ENCODE measurements around the gene ARMH3.
"Not testable (repeated sequence)": the region's sequence is repeated elsewhere in the genome, so short reads cannot be mapped to it uniquely, and the experiment has no call there.

The ARMH3 gene

GRCh38 chr10:102045292-102045691, 10.7 kb downstream of the ARMH3 start:
- DNase-seq: no peak

GRCh38 chr10:102040305-102041050, 15.5 kb downstream of the ARMH3 start:
- DNase-seq: no peak

GRCh38 chr10:102038410-102038809, 17.6 kb downstream of the ARMH3 start:
- no peak for DNase-seq

- DNase-seq: not testable (repeated sequence)
Measured at GRCh38 chr10:102035807-102036206, 20.2 kb downstream of the ARMH3 start.

- DNase-seq: no peak
Measured at GRCh38 chr10:102033787-102034186, 22.2 kb downstream of the ARMH3 start.

GRCh38 chr10:102027261-102027660, 28.7 kb downstream of the ARMH3 start:
- DNase-seq: no peak

GRCh38 chr10:102024799-102025198, 31.2 kb downstream of the ARMH3 start:
- DNase-seq: no peak

GRCh38 chr10:102020938-102021337, 35.0 kb downstream of the ARMH3 start:
- DNase-seq: no peak

GRCh38 chr10:102017295-102017694, 38.7 kb downstream of the ARMH3 start:
- no peak for DNase-seq

- DNase-seq: no peak
Measured at GRCh38 chr10:102016416-102016815, 39.6 kb downstream of the ARMH3 start.

- no peak for DNase-seq
Measured at GRCh38 chr10:102010961-102011360, 45.0 kb downstream of the ARMH3 start.

GRCh38 chr10:102009801-102010425, 46.1 kb downstream of the ARMH3 start:
- peak; percentile 41 for DNase-seq

GRCh38 chr10:102007796-102008195, 48.2 kb downstream of the ARMH3 start:
- DNase-seq: no peak

- DNase-seq: not testable (repeated sequence)
Measured at GRCh38 chr10:102007031-102007430, 48.9 kb downstream of the ARMH3 start.

GRCh38 chr10:102004376-102004775, 51.6 kb downstream of the ARMH3 start:
- DNase-seq: no peak

- DNase-seq: no peak
Measured at GRCh38 chr10:102003541-102003940, 52.4 kb downstream of the ARMH3 start.

- DNase-seq: peak; percentile 24
Measured at GRCh38 chr10:102001435-102002068, 54.4 kb downstream of the ARMH3 start.

GRCh38 chr10:101997803-101998202, 58.2 kb downstream of the ARMH3 start:
- DNase-seq: no peak

- no peak for DNase-seq
Measured at GRCh38 chr10:101995451-101996063, 60.4 kb downstream of the ARMH3 start.

GRCh38 chr10:101993651-101994200, 62.2 kb downstream of the ARMH3 start:
- DNase-seq: no peak

GRCh38 chr10:101993221-101993620, 62.8 kb downstream of the ARMH3 start:
- no peak for DNase-seq

- no peak for DNase-seq
Measured at GRCh38 chr10:101987136-101987535, 68.8 kb downstream of the ARMH3 start.

GRCh38 chr10:101986624-101986971, 69.4 kb downstream of the ARMH3 start:
- DNase-seq: no peak
